SH-SY5Y (cell line): ENCODE data around the gene GSE1.

Source experiments
- GATA2 ChIP-seq: IDR thresholded peaks from 2 replicates; pipeline ENCODE4 v1.6.1; 2011; ENCODE audit warnings: mild to moderate bottlenecking, low read depth, low read length
- GATA3 ChIP-seq: IDR thresholded peaks from 2 replicates; pipeline ENCODE4 v1.6.1; 2011; ENCODE audit warnings: low read depth, mild to moderate bottlenecking, low read length, moderate library complexity

The GSE1 gene

GRCh38 chr16:85613604-85614337 lies 649 bp downstream of the GSE1 start:
- TF ChIP-seq GATA2 (no peak; the same call in 1 of the 2 replicates), GATA3 (no peak)

GRCh38 chr16:85614338-85615013 lies 1.4 kb downstream of the GSE1 start:
- no peak for TF ChIP-seq GATA2
- TF ChIP-seq GATA3 = no peak

- TF ChIP-seq GATA2 (no peak), GATA3 (no peak)
Observed at GRCh38 chr16:85615014-85615851, 2.1 kb downstream of the GSE1 start.

GRCh38 chr16:85615852-85616606 lies 2.9 kb downstream of the GSE1 start:
- TF ChIP-seq GATA2 (no peak), GATA3 (no peak)

- no peak for TF ChIP-seq GATA2
- TF ChIP-seq GATA3 = no peak
Observed at GRCh38 chr16:85616607-85617321, 3.6 kb downstream of the GSE1 start.

- TF ChIP-seq GATA3 = no peak
- no peak for TF ChIP-seq GATA2
Observed at GRCh38 chr16:85617948-85618347, 4.8 kb downstream of the GSE1 start.

- TF ChIP-seq GATA3 = no peak
- TF ChIP-seq GATA2 = no peak
Observed at GRCh38 chr16:85618521-85618920, 5.4 kb downstream of the GSE1 start.

GRCh38 chr16:85619101-85619891 lies 6.2 kb downstream of the GSE1 start:
- TF ChIP-seq GATA2 (no peak), GATA3 (no peak)

GRCh38 chr16:85620374-85620773 lies 7.3 kb downstream of the GSE1 start:
- TF ChIP-seq GATA3 = no peak
- TF ChIP-seq GATA2 = no peak

GRCh38 chr16:85621698-85622428 lies 8.7 kb downstream of the GSE1 start:
- TF ChIP-seq GATA2 (no peak), GATA3 (no peak)

GRCh38 chr16:85622683-85623082 lies 9.6 kb downstream of the GSE1 start:
- no peak for TF ChIP-seq GATA2
- no peak for TF ChIP-seq GATA3

- TF ChIP-seq GATA2 (no peak), GATA3 (no peak)
Observed at GRCh38 chr16:85623250-85623649, 10.1 kb downstream of the GSE1 start.
